HFFc6 (cell line): ENCODE measurements around the gene CNP. TPM values are rescaled to one million over a fixed set of nuclear protein-coding genes. Genes with fewer than 3 reads are reported as not detected.

Experiments
- DNase-seq: peaks from one replicate; pipeline ENCODE4 v3.0.0-alpha.2; 2018
- H3K27ac Mint-ChIP-seq: 2 replicates; pipeline ENCODE4 v1.8.0; 2020; ENCODE audit warnings: mild to moderate bottlenecking, mixed read lengths
- H3K27me3 Mint-ChIP-seq: 2 replicates; pipeline ENCODE4 v1.8.0; 2021; ENCODE audit warnings: mild to moderate bottlenecking, moderate library complexity, mixed read lengths; ENCODE audit not compliant: insufficient read depth
- H3K36me3 Mint-ChIP-seq: 2 replicates; pipeline ENCODE4 v1.8.0; 2021; ENCODE audit warnings: low read depth, mixed read lengths
- H3K4me1 Mint-ChIP-seq: 2 replicates; pipeline ENCODE4 v1.8.0; 2020; ENCODE audit warnings: low read depth, mixed read lengths
- H3K4me3 Mint-ChIP-seq: 2 replicates; pipeline ENCODE4 v1.8.0; 2020; ENCODE audit warnings: mild to moderate bottlenecking, moderate library complexity, mixed read lengths
- H3K9me3 Mint-ChIP-seq: 2 replicates; pipeline ENCODE4 v1.8.0; 2020; ENCODE audit warnings: mild to moderate bottlenecking, mixed read lengths
- CTCF ChIP-seq: fragments of 200-600 bp; sonication (generic); IDR thresholded peaks from 2 replicates; pipeline ENCODE4 v1.5.0; 2021; ENCODE audit warnings: antibody characterized with exemption, mild to moderate bottlenecking
- total RNA-seq, 6 experiments: library from RNA; stranded (reverse); fragmentation: NEBNext Ultra II Directional; extraction: Animal tissue kit (Norgen Biotek cat#: 25700); gene quantifications; 2 replicates in 1 of 6; 3 replicates in 5 of 6; pipeline ENCODE4 v1.2.3, GENCODE V29; 2021

The CNP gene
- total RNA-seq, 6 experiments from 2014 or later = 105 to 118 (median 111) TPM

GRCh38 chr17:41976142-41976768 lies 9.7 kb downstream of the CNP start:
- no peaks in the 10 kb centered on the region for H3K9me3 Mint-ChIP-seq
- peaks cover 7% of the 10 kb centered on the region for H3K27me3 Mint-ChIP-seq
- peaks cover 23% of the 10 kb centered on the region for H3K4me1 Mint-ChIP-seq
- H3K36me3 Mint-ChIP-seq = peaks cover 27% of the 10 kb centered on the region; the same call in 1 of the 2 replicates
- peak overlapping the region; percentile 60; the same call in 1 of the 2 replicates for H3K4me3 Mint-ChIP-seq
- H3K27ac Mint-ChIP-seq = peak overlapping the region; percentile 69
- no peak for DNase-seq
- TF ChIP-seq CTCF = no peak

- no peak for TF ChIP-seq CTCF
- Mint-ChIP-seq H3K27ac (peak overlapping the region; percentile 30; the same call in 1 of the 2 replicates), H3K9me3 (no peaks in the 10 kb centered on the region), H3K4me3 (no peak overlapping the region), H3K27me3 (peaks cover 9% of the 10 kb centered on the region), H3K36me3 (peaks cover 32% of the 10 kb centered on the region), H3K4me1 (peaks cover 28% of the 10 kb centered on the region)
- DNase-seq = no peak
Measured at GRCh38 chr17:41977991-41978390, 11.4 kb downstream of the CNP start.

GRCh38 chr17:41982026-41982760 lies 15.6 kb downstream of the CNP start:
- TF ChIP-seq CTCF = no peak
- peak overlapping the region; percentile 54 for H3K27ac Mint-ChIP-seq
- peaks cover 50% of the 10 kb centered on the region for H3K36me3 Mint-ChIP-seq
- no peaks in the 10 kb centered on the region for H3K9me3 Mint-ChIP-seq
- peaks cover 8% of the 10 kb centered on the region for H3K4me1 Mint-ChIP-seq
- peaks cover 2% of the 10 kb centered on the region for H3K27me3 Mint-ChIP-seq
- H3K4me3 Mint-ChIP-seq = no peak overlapping the region; the same call in 1 of the 2 replicates
- DNase-seq = no peak

- Mint-ChIP-seq H3K9me3 (no peaks in the 10 kb centered on the region), H3K36me3 (peaks cover 58% of the 10 kb centered on the region), H3K27me3 (peaks cover 2% of the 10 kb centered on the region), H3K27ac (no peak overlapping the region), H3K4me3 (no peak overlapping the region), H3K4me1 (peaks cover 13% of the 10 kb centered on the region)
- TF ChIP-seq CTCF = no peak
- DNase-seq = no peak
Measured at GRCh38 chr17:41984454-41984853, 17.9 kb downstream of the CNP start.

- no peak for TF ChIP-seq CTCF
- Mint-ChIP-seq H3K4me1 (peaks cover 13% of the 10 kb centered on the region), H3K27me3 (peaks cover 2% of the 10 kb centered on the region)
Measured at GRCh38 chr17:41985919-41986318, 19.3 kb downstream of the CNP start.

More at GRCh38 chr17:41985919-41986318, 19.3 kb downstream of the CNP start:
- no peak overlapping the region for H3K4me3 Mint-ChIP-seq
- no peaks in the 10 kb centered on the region for H3K9me3 Mint-ChIP-seq
- DNase-seq = no peak
- H3K36me3 Mint-ChIP-seq = peaks cover 56% of the 10 kb centered on the region
- no peak overlapping the region for H3K27ac Mint-ChIP-seq
